Mucosa of descending colon (tissue), 3 donors: ENCODE measurements around the gene FAM149A. TPM values are rescaled to one million over a fixed set of nuclear protein-coding genes. Genes with fewer than 3 reads are reported as not detected.
A peak's percentile ranks its signal among the peaks of the same experiment; 100 is the strongest.

Experiments
- ATAC-seq: fragments of 200-7000 bp; cut with Tn5 transposase; one replicate; pipeline ENCODE4 v1.9.1; 2020; ENCODE audit warnings: mild to moderate bottlenecking, moderate library complexity
- DNase-seq, 3 donors: peaks; one replicate each; pipeline ENCODE4 v3.0.0-alpha.2; 2020
- H3K36me3 ChIP-seq: fragments of 200-600 bp; one replicate; pipeline ENCODE4 v1.8.0; 2021; ENCODE audit warnings: low read depth, mild to moderate bottlenecking
- H3K4me1 ChIP-seq: fragments of 200-600 bp; one replicate; pipeline ENCODE4 v1.8.0; 2021; ENCODE audit warnings: low read depth, mild to moderate bottlenecking
- H3K4me3 ChIP-seq: fragments of 200-600 bp; one replicate; pipeline ENCODE4 v1.8.0; 2021; ENCODE audit warnings: mild to moderate bottlenecking
- H3K9me3 ChIP-seq: fragments of 200-600 bp; one replicate; pipeline ENCODE4 v1.8.0; 2021; ENCODE audit warnings: mild to moderate bottlenecking
- intact Hi-C, 2 donors: fragments of 100-400 bp; cut with DNase I in 1 of 2; cut with micrococcal nuclease in 1 of 2; formaldehyde crosslinking; loops; one replicate each; pipeline versions ENCODE4 v1.11.0 to v1.11.1; 2022; cut with DNase I, micrococcal nuclease
- total RNA-seq, 3 donors: library from RNA; stranded (reverse); fragmentation: NEBNext Ultra II Directional in 2 of 3; extraction: Animal tissue kit (Norgen Biotek cat#: 25700) in 2 of 3; gene quantifications; one replicate each; pipeline versions ENCODE4 v1.2.1 to v1.2.4, GENCODE V29; 2021 to 2023
- TF ChIP-seq, protein P1 (sequence below): fragments of 200-600 bp; IDR thresholded peaks from one replicate; pipeline ENCODE4 v1.8.0; 2022; ENCODE audit warnings: antibody characterized with exemption, mild to moderate bottlenecking
- donor health status: DM: no; HTN: no; CAD: no; lungs with moderate emphysema.
- donor health status: DM: no; HTN: no; CAD: no.
- donor health status: DM: no; HTN: yes; CAD: no.

The FAM149A gene
- total RNA-seq, 3 donors from 2014 or later = 13.6 to 18.4 (median 16.3) TPM

- no peak for DNase-seq
- Histone ChIP-seq H3K36me3 (no peaks in the 10 kb centered on the region), H3K4me1 (no peaks in the 10 kb centered on the region), H3K4me3 (no peak overlapping the region), H3K9me3 (no peaks in the 10 kb centered on the region)
- ATAC-seq = no peak
- intact Hi-C loops = no loop called here
- TF ChIP-seq, protein P1, sequence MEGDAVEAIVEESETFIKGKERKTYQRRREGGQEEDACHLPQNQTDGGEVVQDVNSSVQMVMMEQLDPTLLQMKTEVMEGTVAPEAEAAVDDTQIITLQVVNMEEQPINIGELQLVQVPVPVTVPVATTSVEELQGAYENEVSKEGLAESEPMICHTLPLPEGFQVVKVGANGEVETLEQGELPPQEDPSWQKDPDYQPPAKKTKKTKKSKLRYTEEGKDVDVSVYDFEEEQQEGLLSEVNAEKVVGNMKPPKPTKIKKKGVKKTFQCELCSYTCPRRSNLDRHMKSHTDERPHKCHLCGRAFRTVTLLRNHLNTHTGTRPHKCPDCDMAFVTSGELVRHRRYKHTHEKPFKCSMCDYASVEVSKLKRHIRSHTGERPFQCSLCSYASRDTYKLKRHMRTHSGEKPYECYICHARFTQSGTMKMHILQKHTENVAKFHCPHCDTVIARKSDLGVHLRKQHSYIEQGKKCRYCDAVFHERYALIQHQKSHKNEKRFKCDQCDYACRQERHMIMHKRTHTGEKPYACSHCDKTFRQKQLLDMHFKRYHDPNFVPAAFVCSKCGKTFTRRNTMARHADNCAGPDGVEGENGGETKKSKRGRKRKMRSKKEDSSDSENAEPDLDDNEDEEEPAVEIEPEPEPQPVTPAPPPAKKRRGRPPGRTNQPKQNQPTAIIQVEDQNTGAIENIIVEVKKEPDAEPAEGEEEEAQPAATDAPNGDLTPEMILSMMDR = no peak
Measured at GRCh38 chr4:186078981-186079638, 25.4 kb upstream of the FAM149A start.

- TF ChIP-seq, protein P1 = no peak
- Histone ChIP-seq H3K9me3 (no peaks in the 10 kb centered on the region), H3K4me1 (no peaks in the 10 kb centered on the region), H3K36me3 (no peaks in the 10 kb centered on the region), H3K4me3 (no peak overlapping the region)
- intact Hi-C loops = no loop called here
- no peak for DNase-seq
- ATAC-seq = no peak
Measured at GRCh38 chr4:186079694-186080093, 24.8 kb upstream of the FAM149A start.

GRCh38 chr4:186081202-186081807 lies 23.2 kb upstream of the FAM149A start:
- H3K36me3 ChIP-seq = no peaks in the 10 kb centered on the region
- H3K4me3 ChIP-seq = no peak overlapping the region
- ATAC-seq (peak; percentile 77), DNase-seq (no peak)
- no peaks in the 10 kb centered on the region for H3K9me3 ChIP-seq
- TF ChIP-seq, protein P1 = no peak
- no peaks in the 10 kb centered on the region for H3K4me1 ChIP-seq
- intact Hi-C loops = no loop called here

GRCh38 chr4:186082221-186082620 lies 22.3 kb upstream of the FAM149A start:
- TF ChIP-seq, protein P1 = no peak
- ATAC-seq (no peak), DNase-seq (no peak)
- Histone ChIP-seq H3K4me3 (no peak overlapping the region), H3K4me1 (no peaks in the 10 kb centered on the region), H3K9me3 (no peaks in the 10 kb centered on the region), H3K36me3 (no peaks in the 10 kb centered on the region)
- intact Hi-C loops = no loop called here

DNA sequence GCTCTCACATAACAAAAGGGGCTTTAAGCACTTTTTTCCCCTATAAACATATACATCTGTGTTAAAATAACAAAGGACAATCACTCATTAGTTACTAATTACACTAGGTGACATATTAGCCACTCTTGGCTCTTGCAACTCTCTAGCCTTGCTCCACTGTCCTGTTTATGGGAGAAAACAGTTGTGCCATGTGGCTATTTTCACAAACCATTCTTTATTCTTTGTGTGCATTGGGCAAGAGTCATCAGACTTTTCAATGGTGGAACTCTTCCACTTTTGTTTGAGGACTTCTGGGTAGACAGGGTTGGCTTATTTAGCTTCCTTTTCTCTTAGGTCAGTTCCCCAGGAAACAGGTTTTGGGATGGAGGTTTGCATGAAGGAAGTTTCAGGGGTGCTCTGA lies 16.0 kb upstream of the FAM149A start:
- TF ChIP-seq, protein P1 = no peak
- intact Hi-C loops = no loop called here
- DNase-seq (no peak), ATAC-seq (no peak)
- Histone ChIP-seq H3K4me3 (no peak overlapping the region), H3K36me3 (no peaks in the 10 kb centered on the region), H3K9me3 (no peaks in the 10 kb centered on the region), H3K4me1 (no peaks in the 10 kb centered on the region)
